ENCODE measurements around the gene THBS4.

GRCh38 chr5:80041527-80041926 is 6.4 kb downstream of the THBS4 start:
- TF ChIP-seq YY1 (tag by site-specific recombination; IDR thresholded peaks at IDR 0.05) (no peak), CTCF (tag by site-specific recombination; IDR thresholded peaks at IDR 0.05) (no peak), ZNF302 (tag by site-specific recombination; IDR thresholded peaks at IDR 0.05; ENCODE audit: low read depth) (no peak), ZNF211 (tag by site-specific recombination; IDR thresholded peaks at IDR 0.05; ENCODE audit: low read depth) (no peak), PRDM6 (tag by site-specific recombination; IDR thresholded peaks at IDR 0.05) (no peak), ZNF37A (tag by site-specific recombination; IDR thresholded peaks at IDR 0.05) (no peak), ZNF777 (tag by site-specific recombination; IDR thresholded peaks at IDR 0.05; ENCODE audit: borderline replicate concordance) (no peak), ZNF362 (tag by site-specific recombination; IDR thresholded peaks at IDR 0.05) (no peak), ZBTB48 (tag by site-specific recombination; IDR thresholded peaks at IDR 0.05) (no peak), SP2 (tag by site-specific recombination; IDR thresholded peaks at IDR 0.05) (no peak), REPIN1 (tag by site-specific recombination; IDR thresholded peaks at IDR 0.05; ENCODE audit: low read depth) (no peak), ZNF785 (tag by site-specific recombination; IDR thresholded peaks at IDR 0.05) (no peak), PBX3 (CRISPR knock-in tag; IDR thresholded peaks at IDR 0.05) (no peak), ZNF221 (tag by site-specific recombination; IDR thresholded peaks at IDR 0.05; ENCODE audit: borderline replicate concordance) (no peak)

All from HEK293 (cell line).